ENCODE measurements around the gene GSTT2. TPM values are rescaled to one million over a fixed set of nuclear protein-coding genes. Genes with fewer than 3 reads are reported as not detected.

GSTT2 gene
- total and polyA plus RNA-seq, 5 donors from 2014 or later: not detected

- ATAC-seq (ENCODE audit: low read depth in 2 of 2): no peak
Observed at GRCh38 chr22:24007253-24008021, 27.5 kb downstream of the GSTT2 start.

GRCh38 chr22:24008022-24008283 lies 28.0 kb downstream of the GSTT2 start:
- H3K27ac Mint-ChIP-seq: no peak overlapping the region
- H3K4me3 Mint-ChIP-seq: no peak overlapping the region
- Histone ChIP-seq H3K27ac (ENCODE audit: insufficient read depth, low read length, poor library complexity, severe bottlenecking) (no peak overlapping the region), H3K9me3 (ENCODE audit: control insufficient read depth in 2 of 2, low read length in 2 of 2) (no peaks in the 10 kb centered on the region), H3K4me3 (ENCODE audit: low read depth, low read length) (no peak overlapping the region), H3K27me3 (ENCODE audit: control insufficient read depth, insufficient read depth, low read length) (no peaks in the 10 kb centered on the region), H3K4me1 (ENCODE audit: control insufficient read depth, insufficient read depth, low read length, poor library complexity, severe bottlenecking) (peaks cover 14% of the 10 kb centered on the region), H3K36me3 (ENCODE audit: control insufficient read depth, insufficient read depth, low read length) (no peaks in the 10 kb centered on the region)
- H3K27me3 Mint-ChIP-seq: no peaks in the 10 kb centered on the region
- peaks cover 4 to 23% (median 6%) of the 10 kb centered on the region in 4 donors for H3K4me1 Mint-ChIP-seq
- H3K36me3 Mint-ChIP-seq: no peaks in the 10 kb centered on the region
- H3K9me3 Mint-ChIP-seq: peaks cover 0 to 1% (median 0%) of the 10 kb centered on the region in 7 donors
- ATAC-seq (ENCODE audit: low read depth in 2 of 2): no peak
- no peak for DNase-seq

More at GRCh38 chr22:24007253-24008021, 27.5 kb downstream of the GSTT2 start:
- no peak overlapping the region for H3K4me3 Mint-ChIP-seq
- H3K27me3 ChIP-seq (ENCODE audit: control insufficient read depth, insufficient read depth, low read length): no peaks in the 10 kb centered on the region
- peaks cover under 1 to 19% (median 4%) of the 10 kb centered on the region in 4 donors for H3K4me1 Mint-ChIP-seq
- peak overlapping the region in 1 of 3 donors; percentile 9 for H3K27ac Mint-ChIP-seq
- H3K36me3 Mint-ChIP-seq: no peaks in the 10 kb centered on the region
- no peaks in the 10 kb centered on the region for H3K9me3 ChIP-seq (ENCODE audit: control insufficient read depth in 2 of 2, low read length in 2 of 2)
- H3K36me3 ChIP-seq (ENCODE audit: control insufficient read depth, insufficient read depth, low read length): no peaks in the 10 kb centered on the region
- no peak for DNase-seq
- peaks cover 0 to 1% (median 0%) of the 10 kb centered on the region in 7 donors for H3K9me3 Mint-ChIP-seq
- no peaks in the 10 kb centered on the region for H3K27me3 Mint-ChIP-seq
- peaks cover 12% of the 10 kb centered on the region for H3K4me1 ChIP-seq (ENCODE audit: control insufficient read depth, insufficient read depth, low read length, poor library complexity, severe bottlenecking)
- no peak overlapping the region for H3K4me3 ChIP-seq (ENCODE audit: low read depth, low read length)
- H3K27ac ChIP-seq (ENCODE audit: insufficient read depth, low read length, poor library complexity, severe bottlenecking): no peak overlapping the region

GRCh38 chr22:24008381-24009226 lies 28.7 kb downstream of the GSTT2 start:
- Histone ChIP-seq H3K4me1 (ENCODE audit: control insufficient read depth, insufficient read depth, low read length, poor library complexity, severe bottlenecking) (peaks cover 14% of the 10 kb centered on the region), H3K36me3 (ENCODE audit: control insufficient read depth, insufficient read depth, low read length) (no peaks in the 10 kb centered on the region), H3K27me3 (ENCODE audit: control insufficient read depth, insufficient read depth, low read length) (no peaks in the 10 kb centered on the region), H3K9me3 (ENCODE audit: control insufficient read depth in 2 of 2, low read length in 2 of 2) (no peaks in the 10 kb centered on the region), H3K4me3 (ENCODE audit: low read depth, low read length) (no peak overlapping the region), H3K27ac (ENCODE audit: insufficient read depth, low read length, poor library complexity, severe bottlenecking) (no peak overlapping the region)
- Mint-ChIP-seq H3K27me3 (no peaks in the 10 kb centered on the region), H3K4me1 (peaks cover 4 to 28% (median 10%) of the 10 kb centered on the region in 4 donors), H3K4me3 (peak overlapping the region in 1 of 4 donors; percentile 99), H3K9me3 (peaks cover 0 to 1% (median 0%) of the 10 kb centered on the region in 7 donors), H3K36me3 (no peaks in the 10 kb centered on the region), H3K27ac (peak overlapping the region in 1 of 3 donors; percentile 11)
- DNase-seq (no peak), ATAC-seq (ENCODE audit: low read depth in 2 of 2) (no peak)

GRCh38 chr22:24009227-24010017 lies 29.5 kb downstream of the GSTT2 start:
- H3K9me3 Mint-ChIP-seq: peaks cover 0 to 1% (median 0%) of the 10 kb centered on the region in 7 donors
- Histone ChIP-seq H3K27me3 (ENCODE audit: control insufficient read depth, insufficient read depth, low read length) (no peaks in the 10 kb centered on the region), H3K4me3 (ENCODE audit: low read depth, low read length) (no peak overlapping the region), H3K27ac (ENCODE audit: insufficient read depth, low read length, poor library complexity, severe bottlenecking) (no peak overlapping the region), H3K4me1 (ENCODE audit: control insufficient read depth, insufficient read depth, low read length, poor library complexity, severe bottlenecking) (peaks cover 14% of the 10 kb centered on the region), H3K9me3 (ENCODE audit: control insufficient read depth in 2 of 2, low read length in 2 of 2) (no peaks in the 10 kb centered on the region), H3K36me3 (ENCODE audit: control insufficient read depth, insufficient read depth, low read length) (no peaks in the 10 kb centered on the region)
- H3K4me3 Mint-ChIP-seq: peak overlapping the region; percentile 2 to 99 (median 64)
- ATAC-seq (ENCODE audit: low read depth in 2 of 2): no peak
- H3K4me1 Mint-ChIP-seq: peaks cover 8 to 34% (median 16%) of the 10 kb centered on the region in 4 donors
- no peaks in the 10 kb centered on the region for H3K27me3 Mint-ChIP-seq
- H3K36me3 Mint-ChIP-seq: no peaks in the 10 kb centered on the region
- no peak for DNase-seq
- peak overlapping the region in 2 of 3 donors; percentile 34 to 94 for H3K27ac Mint-ChIP-seq

GRCh38 chr22:24010018-24010391 lies 30.1 kb downstream of the GSTT2 start:
- no peaks in the 10 kb centered on the region for H3K9me3 ChIP-seq (ENCODE audit: control insufficient read depth in 2 of 2, low read length in 2 of 2)
- no peak for DNase-seq
- Mint-ChIP-seq H3K4me3 (peak overlapping the region; percentile 40 to 99 (median 90)), H3K27ac (peak overlapping the region in 2 of 3 donors; percentile 65 to 94), H3K27me3 (no peaks in the 10 kb centered on the region), H3K4me1 (peaks cover 10 to 38% (median 19%) of the 10 kb centered on the region in 4 donors), H3K36me3 (no peaks in the 10 kb centered on the region), H3K9me3 (peaks cover 0 to 1% (median 0%) of the 10 kb centered on the region in 7 donors)
- no peak for ATAC-seq (ENCODE audit: low read depth in 2 of 2)
- H3K4me1 ChIP-seq (ENCODE audit: control insufficient read depth, insufficient read depth, low read length, poor library complexity, severe bottlenecking): peaks cover 14% of the 10 kb centered on the region
- no peaks in the 10 kb centered on the region for H3K36me3 ChIP-seq (ENCODE audit: control insufficient read depth, insufficient read depth, low read length)
- no peak overlapping the region for H3K27ac ChIP-seq (ENCODE audit: insufficient read depth, low read length, poor library complexity, severe bottlenecking)
- H3K27me3 ChIP-seq (ENCODE audit: control insufficient read depth, insufficient read depth, low read length): no peaks in the 10 kb centered on the region
- no peak overlapping the region for H3K4me3 ChIP-seq (ENCODE audit: low read depth, low read length)

GRCh38 chr22:24011735-24012068 lies 31.8 kb downstream of the GSTT2 start:
- H3K4me1 Mint-ChIP-seq: peaks cover 10 to 43% (median 26%) of the 10 kb centered on the region in 4 donors
- no peaks in the 10 kb centered on the region for H3K9me3 ChIP-seq (ENCODE audit: control insufficient read depth in 2 of 2, low read length in 2 of 2)
- H3K4me3 ChIP-seq (ENCODE audit: low read depth, low read length): peak overlapping the region; percentile 87
- peak overlapping the region; percentile 79 for H3K27ac ChIP-seq (ENCODE audit: insufficient read depth, low read length, poor library complexity, severe bottlenecking)
- H3K27me3 ChIP-seq (ENCODE audit: control insufficient read depth, insufficient read depth, low read length): no peaks in the 10 kb centered on the region
- H3K4me1 ChIP-seq (ENCODE audit: control insufficient read depth, insufficient read depth, low read length, poor library complexity, severe bottlenecking): peaks cover 14% of the 10 kb centered on the region
- peak overlapping the region; percentile 94 to 99 (median 97) for H3K4me3 Mint-ChIP-seq
- peak overlapping the region; percentile 72 to 96 (median 94) for H3K27ac Mint-ChIP-seq
- ATAC-seq (ENCODE audit: low read depth in 2 of 2) (no peak), DNase-seq (no peak)
- H3K36me3 ChIP-seq (ENCODE audit: control insufficient read depth, insufficient read depth, low read length): no peaks in the 10 kb centered on the region
- H3K9me3 Mint-ChIP-seq: peaks cover 0 to 3% (median 1%) of the 10 kb centered on the region in 7 donors
- H3K36me3 Mint-ChIP-seq: peaks cover 8% of the 10 kb centered on the region
- H3K27me3 Mint-ChIP-seq: no peaks in the 10 kb centered on the region

- peaks cover 0 to 3% (median 0%) of the 10 kb centered on the region in 7 donors for H3K9me3 Mint-ChIP-seq
- H3K27ac ChIP-seq (ENCODE audit: insufficient read depth, low read length, poor library complexity, severe bottlenecking): no peak overlapping the region
- H3K27me3 Mint-ChIP-seq: no peaks in the 10 kb centered on the region
- peaks cover 14% of the 10 kb centered on the region for H3K4me1 ChIP-seq (ENCODE audit: control insufficient read depth, insufficient read depth, low read length, poor library complexity, severe bottlenecking)
- peaks cover 23 to 50% (median 29%) of the 10 kb centered on the region in 4 donors for H3K4me1 Mint-ChIP-seq
- ATAC-seq (ENCODE audit: low read depth in 2 of 2): no peak
- H3K4me3 ChIP-seq (ENCODE audit: low read depth, low read length): no peak overlapping the region
- no peaks in the 10 kb centered on the region for H3K9me3 ChIP-seq (ENCODE audit: control insufficient read depth in 2 of 2, low read length in 2 of 2)
- no peak for DNase-seq
- peaks cover 6% of the 10 kb centered on the region for H3K36me3 ChIP-seq (ENCODE audit: control insufficient read depth, insufficient read depth, low read length)
- no peaks in the 10 kb centered on the region for H3K27me3 ChIP-seq (ENCODE audit: control insufficient read depth, insufficient read depth, low read length)
- H3K4me3 Mint-ChIP-seq: peak overlapping the region in 2 of 4 donors; percentile 16 to 49
- peaks cover 24% of the 10 kb centered on the region for H3K36me3 Mint-ChIP-seq
- no peak overlapping the region for H3K27ac Mint-ChIP-seq
Observed at GRCh38 chr22:24016156-24016555, 36.2 kb downstream of the GSTT2 start.
